Endodermal cell (in vitro differentiated cells): ENCODE results near the gene RHOA. TPM values are rescaled to one million over a fixed set of nuclear protein-coding genes. Genes with fewer than 3 reads are reported as not detected.

Source experiments
- DNase-seq: peaks from one replicate; pipeline ENCODE4 v3.0.0-alpha.2; 2017
- H3K27ac ChIP-seq: 2 replicates; pipeline ENCODE4 v1.5.1; 2013; ENCODE audit warnings: mild to moderate bottlenecking, low read depth, low read length, moderate library complexity
- H3K27me3 ChIP-seq: 2 replicates; pipeline ENCODE4 v1.6.1; 2013; ENCODE audit warnings: mild to moderate bottlenecking, low read length, moderate library complexity; ENCODE audit not compliant: insufficient read depth, control insufficient read depth, poor library complexity, severe bottlenecking
- H3K36me3 ChIP-seq: 2 replicates; pipeline ENCODE4 v1.7.0; 2013; ENCODE audit warnings: mild to moderate bottlenecking, low read length, moderate library complexity; ENCODE audit not compliant: control insufficient read depth, insufficient read depth
- H3K4me1 ChIP-seq: one replicate; pipeline ENCODE4 v1.7.0; 2013; ENCODE audit warnings: low read length; ENCODE audit not compliant: control insufficient read depth, insufficient read depth
- H3K4me3 ChIP-seq: 2 replicates; pipeline ENCODE4 v1.5.1; 2013; ENCODE audit warnings: mild to moderate bottlenecking, low read length, moderate library complexity
- H3K9ac ChIP-seq: 2 replicates; pipeline ENCODE4 v1.6.1; 2013; ENCODE audit warnings: mild to moderate bottlenecking, low read length, moderate library complexity; ENCODE audit not compliant: poor library complexity, severe bottlenecking; ENCODE audit errors: extremely low read depth
- H3K9me3 ChIP-seq: 2 replicates; pipeline ENCODE4 v1.6.1; 2013; ENCODE audit warnings: mild to moderate bottlenecking, low read length, moderate library complexity; ENCODE audit not compliant: control insufficient read depth
- H3K27ac Mint-ChIP-seq: 2 replicates; pipeline ENCODE4 v1.8.0; 2020; ENCODE audit warnings: mixed read lengths
- H3K27me3 Mint-ChIP-seq: 2 replicates; pipeline ENCODE4 v1.8.0; 2021; ENCODE audit warnings: mild to moderate bottlenecking, mixed read lengths; ENCODE audit not compliant: insufficient read depth
- H3K36me3 Mint-ChIP-seq: 2 replicates; pipeline ENCODE4 v1.8.0; 2020; ENCODE audit warnings: low read depth, mixed read lengths
- H3K4me1 Mint-ChIP-seq: 2 replicates; pipeline ENCODE4 v1.8.0; 2020; ENCODE audit warnings: mixed read lengths
- H3K4me3 Mint-ChIP-seq: 2 replicates; pipeline ENCODE4 v1.8.0; 2020; ENCODE audit warnings: mild to moderate bottlenecking, moderate library complexity, mixed read lengths
- H3K9me3 Mint-ChIP-seq: 2 replicates; pipeline ENCODE4 v1.8.0; 2020; ENCODE audit warnings: mild to moderate bottlenecking, mixed read lengths
- CTCF ChIP-seq: fragments of 200-600 bp; sonication (generic); conservative IDR thresholded peaks from 2 replicates; pipeline ENCODE4 v1.5.0; 2021; ENCODE audit warnings: antibody characterized with exemption, mild to moderate bottlenecking
- WGBS, 2 experiments: methylation state at CpG; one replicate each; pipeline versions ENCODE4 v1.1.5 to v1.1.7; 2013; ENCODE audit warnings: missing lambda C conversion rate in 2 of 2, mixed read lengths in 1 of 2; ENCODE audit not compliant: insufficient coverage in 1 of 2, insufficient read length in 1 of 2; 5-methylcytosine and 5-hydroxymethylcytosine counted together
- total RNA-seq, 2 donors: library from RNA; stranded (reverse); fragmentation: NEBNext Ultra II Directional in 1 of 2; extraction: Animal tissue kit (Norgen Biotek cat#: 25700) in 1 of 2; gene quantifications; 2 replicates in 1 of 2; 3 replicates in 1 of 2; pipeline ENCODE4 v1.2.1, GENCODE V29; 2021

RHOA gene
- total RNA-seq, 2 donors from 2014 or later: 359 to 371 TPM

GRCh38 chr3:49389297-49389696 is 22.5 kb downstream of the RHOA start:
- Histone ChIP-seq H3K9me3 (no peaks in the 10 kb centered on the region), H3K9ac (no peak overlapping the region), H3K4me3 (no peak overlapping the region), H3K27ac (no peak overlapping the region), H3K27me3 (no peaks in the 10 kb centered on the region), H3K36me3 (peaks cover 16% of the 10 kb centered on the region), H3K4me1 (no peaks in the 10 kb centered on the region)
- Mint-ChIP-seq H3K4me1 (peaks cover 3% of the 10 kb centered on the region), H3K27me3 (no peaks in the 10 kb centered on the region), H3K36me3 (peaks cover 23% of the 10 kb centered on the region), H3K27ac (no peak overlapping the region), H3K9me3 (peaks cover 2% of the 10 kb centered on the region), H3K4me3 (no peak overlapping the region)
- no peak for DNase-seq
- WGBS, 2 experiments: 94 to 95% methylated on average over 3 to 6 of the region's 6 CpGs
- no peak for TF ChIP-seq CTCF

- Histone ChIP-seq H3K27me3 (no peaks in the 10 kb centered on the region), H3K4me3 (no peak overlapping the region), H3K36me3 (peaks cover 16% of the 10 kb centered on the region), H3K9me3 (no peaks in the 10 kb centered on the region), H3K27ac (no peak overlapping the region), H3K4me1 (no peaks in the 10 kb centered on the region), H3K9ac (no peak overlapping the region)
- Mint-ChIP-seq H3K4me3 (no peak overlapping the region), H3K36me3 (peaks cover 22% of the 10 kb centered on the region), H3K27ac (peak overlapping the region; percentile 44), H3K9me3 (peaks cover 2% of the 10 kb centered on the region), H3K27me3 (no peaks in the 10 kb centered on the region), H3K4me1 (no peaks in the 10 kb centered on the region)
- TF ChIP-seq CTCF: no peak
- WGBS, 2 experiments: 98 to 100% methylated on average over 1 of the region's 1 CpG
- DNase-seq: no peak
Measured at GRCh38 chr3:49388289-49388820, 23.4 kb downstream of the RHOA start.

- H3K4me3 ChIP-seq: no peak overlapping the region
- H3K4me1 ChIP-seq: no peaks in the 10 kb centered on the region
- no peak overlapping the region for H3K9ac ChIP-seq
- no peak overlapping the region for H3K4me3 Mint-ChIP-seq
- H3K36me3 ChIP-seq: peaks cover 13% of the 10 kb centered on the region
- WGBS, 2 experiments: 92 to 100% methylated on average over 1 to 2 of the region's 2 CpGs
- no peaks in the 10 kb centered on the region for H3K4me1 Mint-ChIP-seq
- no peak overlapping the region for H3K27ac Mint-ChIP-seq
- DNase-seq: no peak
- H3K36me3 Mint-ChIP-seq: peaks cover 23% of the 10 kb centered on the region
- TF ChIP-seq CTCF: no peak
- H3K9me3 ChIP-seq: no peaks in the 10 kb centered on the region
- no peak overlapping the region for H3K27ac ChIP-seq
- H3K27me3 Mint-ChIP-seq: no peaks in the 10 kb centered on the region
- peaks cover 2% of the 10 kb centered on the region for H3K9me3 Mint-ChIP-seq
- no peaks in the 10 kb centered on the region for H3K27me3 ChIP-seq
Measured at GRCh38 chr3:49387721-49388120, 24.1 kb downstream of the RHOA start.
